A549 (cell line): ENCODE results near the gene CXorf66. TPM values are rescaled to one million over a fixed set of nuclear protein-coding genes. Genes with fewer than 3 reads are reported as not detected.

ENCODE experiments used
- ATAC-seq, 2 experiments: fragments of 200-7000 bp in 1 of 2; fragments of >200 bp in 1 of 2; cut with Nextera tagmentation in 1 of 2; cut with Tn5 transposase in 1 of 2; 3 replicates each; pipeline versions ENCODE4 v1.8.0 to v1.9.1; 2018 to 2020; ENCODE audit warnings: mild to moderate bottlenecking in 1 of 2, moderate library complexity in 1 of 2
- CTCF ChIA-PET: fragments of 300-600 bp; sonication (Branson Sonifier 250); formaldehyde crosslinking; extraction: SDS; loops from one replicate; lab custom pipeline; 2021; ENCODE audit warnings: antibody characterized with exemption, inconsistent platforms; lab: Yijun Ruan, JAX
- POLR2A ChIA-PET: fragments of 350-600 bp; formaldehyde crosslinking; extraction: SDS; loops from one replicate; lab custom pipeline; 2021; ENCODE audit warnings: antibody characterized with exemption, inconsistent platforms; lab: Yijun Ruan, JAX
- DNase-seq, 2 experiments: peaks; one replicate each; pipeline versions ENCODE4 v3.0.0 to v3.0.0-alpha.2; 2011 to 2016; ENCODE audit warnings: low read depth in 1 of 2, low spot score in 1 of 2
- FAIRE-seq: peaks from 2 replicates; lab custom pipeline; 2011; peaks lifted over from hg19 to GRCh38; lab: Jason Lieb, UNC
- H3K27ac ChIP-seq, 2 experiments: fragments of >200 bp; sonication (Bioruptor Twin); formaldehyde crosslinking; 3 replicates each; pipeline ENCODE4 v1.5.1; 2016 to 2017
- H3K4me1 ChIP-seq: fragments of >200 bp; sonication (Bioruptor Twin); formaldehyde crosslinking; 3 replicates; pipeline ENCODE4 v1.6.1; 2016
- H3K4me2 ChIP-seq: fragments of >200 bp; sonication (Bioruptor Twin); formaldehyde crosslinking; 3 replicates; pipeline ENCODE4 v1.6.1; 2016
- H3K4me3 ChIP-seq: fragments of >200 bp; sonication (Bioruptor Twin); formaldehyde crosslinking; 3 replicates; pipeline ENCODE4 v1.5.1; 2016
- H3K9me3 ChIP-seq: fragments of >200 bp; sonication (Bioruptor Twin); formaldehyde crosslinking; 3 replicates; pipeline ENCODE4 v1.6.1; 2016
- CHD2 ChIP-seq: fragments of 150-350 bp; IDR thresholded peaks from 2 replicates; pipeline ENCODE4 v1.6.1; 2014; ENCODE audit warnings: low read length; ENCODE audit not compliant: partially characterized antibody
- CHD4 ChIP-seq: fragments of 200-600 bp; sonication (generic); IDR thresholded peaks from 2 replicates; pipeline ENCODE4 v1.6.1; 2016; ENCODE audit warnings: antibody characterized with exemption, mild to moderate bottlenecking, borderline replicate concordance
- ESRRA ChIP-seq: fragments of 150-350 bp; IDR thresholded peaks from 2 replicates; pipeline ENCODE4 v1.6.1; 2014; ENCODE audit warnings: mild to moderate bottlenecking, low read length, borderline replicate concordance
- HOXB13 ChIP-seq: fragments of 250-450 bp; sonication (Bioruptor Pico); IDR thresholded peaks from 2 replicates; pipeline ENCODE4 v1.5.0; 2020; ENCODE audit warnings: low read depth, mild to moderate bottlenecking, moderate library complexity
- HOXB5 ChIP-seq: fragments of 250-450 bp; sonication (Bioruptor Pico); IDR thresholded peaks from 2 replicates; pipeline ENCODE4 v1.5.0; 2020; ENCODE audit warnings: mild to moderate bottlenecking, moderate library complexity
- KDM5A ChIP-seq: fragments of 200-600 bp; sonication (generic); IDR thresholded peaks from 2 replicates; pipeline ENCODE4 v1.6.1; 2016; ENCODE audit warnings: antibody characterized with exemption, mild to moderate bottlenecking
- MAZ ChIP-seq: fragments of 150-350 bp; IDR thresholded peaks from 2 replicates; pipeline ENCODE4 v1.6.1; 2014; ENCODE audit warnings: antibody characterized with exemption, low read depth, low read length, borderline replicate concordance
- NR3C1 ChIP-seq: fragments of >200 bp; sonication (Bioruptor Twin); formaldehyde crosslinking; IDR thresholded peaks from 3 replicates; pipeline ENCODE4 v1.6.1; 2017
- PHF8 ChIP-seq: fragments of 200-600 bp; sonication (generic); IDR thresholded peaks from 2 replicates; pipeline ENCODE4 v1.6.1; 2016; ENCODE audit warnings: low read depth, mild to moderate bottlenecking, antibody characterized with exemption, moderate library complexity, borderline replicate concordance
- SREBF2 ChIP-seq: fragments of 450-650 bp; IDR thresholded peaks from 2 replicates; pipeline ENCODE4 v1.6.1; 2014; ENCODE audit warnings: mild to moderate bottlenecking, moderate library complexity
- WGBS: methylation state at CpG from one replicate; pipeline ENCODE4 v1.1.6; 2017; ENCODE audit errors: missing lambda C conversion rate; 5-methylcytosine and 5-hydroxymethylcytosine counted together
- polyA plus RNA-seq, 4 experiments: library from polyadenylated mRNA; depleted of rRNA in 3 of 4; stranded (reverse); fragments of >200 nt; fragmentation: RNase III in 1 of 4; extraction: RNeasy Plus Mini Kit Qiagen cat#74134 plus additional on column Dnase treatment in 1 of 4; gene quantifications; 2 replicates in 3 of 4; 3 replicates in 1 of 4; pipeline ENCODE4 v1.2.3, GENCODE V29; 2011 to 2017
- TF ChIP-seq, protein P1 (sequence below): fragments of 250-450 bp; sonication (Bioruptor Pico); IDR thresholded peaks from 2 replicates; pipeline ENCODE4 v1.5.0; 2021; ENCODE audit warnings: mild to moderate bottlenecking, moderate library complexity, borderline replicate concordance
- TF ChIP-seq, protein P2 (sequence below): IDR thresholded peaks from 2 replicates; pipeline ENCODE4 v1.6.1; 2012
- TF ChIP-seq, protein P3 (sequence below): fragments of >200 bp; sonication (Bioruptor Twin); formaldehyde crosslinking; IDR thresholded peaks from 2 replicates; pipeline ENCODE4 v1.6.1; 2016

Gene CXorf66
- polyA plus RNA-seq, 2 of the 4 experiments (the other 2 are of a cell fraction), result not detected

DNA sequence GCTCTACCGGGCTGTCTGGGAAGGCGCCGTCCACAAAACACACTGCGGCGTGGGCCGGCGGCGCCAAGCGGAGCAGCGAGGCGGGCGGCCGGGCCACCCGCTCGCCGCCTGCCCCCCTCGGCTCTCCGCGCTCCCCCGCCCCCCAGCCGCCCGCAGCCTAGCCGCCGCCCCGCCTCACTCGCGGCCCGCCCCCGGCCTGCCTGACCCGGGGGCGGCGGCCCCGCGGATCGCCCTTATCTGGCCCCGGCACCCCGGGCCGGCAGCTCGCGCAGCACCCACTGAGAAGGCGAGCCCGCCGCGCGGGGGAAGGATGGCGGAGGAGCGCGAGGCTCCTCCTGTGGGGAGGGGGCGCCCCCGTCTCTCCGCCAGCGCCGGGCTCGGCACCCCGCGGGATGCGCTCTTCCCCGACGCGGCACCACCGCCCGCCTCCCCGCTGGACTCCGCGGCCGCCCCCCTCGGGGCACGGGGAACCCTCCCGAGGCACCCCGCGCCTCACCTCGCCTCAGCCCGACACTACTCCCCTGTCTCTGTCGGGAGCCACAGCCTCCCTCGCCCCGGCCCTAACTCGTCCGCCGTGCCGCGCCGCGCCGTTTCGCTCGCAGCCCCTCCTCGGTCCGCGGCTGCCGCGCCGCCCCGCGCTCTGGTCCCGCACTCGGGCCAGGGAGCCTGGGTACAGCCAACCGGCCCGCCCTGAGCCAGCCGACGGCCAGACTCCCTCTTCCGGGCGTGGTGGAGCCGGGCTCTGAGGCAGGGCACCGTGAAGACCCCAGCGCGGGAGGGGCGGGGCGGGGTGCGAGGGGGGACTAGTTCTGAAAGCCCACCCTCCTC lies 33.0 kb downstream of the CXorf66 start:
- Histone ChIP-seq H3K4me2 (peak overlapping the region; percentile 93), H3K4me3 (peak overlapping the region; percentile 85), H3K27ac (peak overlapping the region; percentile 88 to 99), H3K4me1 (no peaks in the 10 kb centered on the region), H3K9me3 (no peaks in the 10 kb centered on the region)
- POLR2A ChIA-PET, result interaction anchor here (0.8 to 2.3 kb wide), 5 partner anchors 8 to 100 kb away, joined by 3 to 16 read pairs (median 4); no protein-coding TSS in a partner anchor
- TF ChIP-seq KDM5A, result no peak
- no peak for TF ChIP-seq NR3C1
- TF ChIP-seq HOXB5 (CRISPR knock-in tag), result no peak
- no peak for TF ChIP-seq CHD4
- peak; percentile 80 for TF ChIP-seq PHF8
- TF ChIP-seq HOXB13 (CRISPR knock-in tag), result no peak
- TF ChIP-seq, protein P1, sequence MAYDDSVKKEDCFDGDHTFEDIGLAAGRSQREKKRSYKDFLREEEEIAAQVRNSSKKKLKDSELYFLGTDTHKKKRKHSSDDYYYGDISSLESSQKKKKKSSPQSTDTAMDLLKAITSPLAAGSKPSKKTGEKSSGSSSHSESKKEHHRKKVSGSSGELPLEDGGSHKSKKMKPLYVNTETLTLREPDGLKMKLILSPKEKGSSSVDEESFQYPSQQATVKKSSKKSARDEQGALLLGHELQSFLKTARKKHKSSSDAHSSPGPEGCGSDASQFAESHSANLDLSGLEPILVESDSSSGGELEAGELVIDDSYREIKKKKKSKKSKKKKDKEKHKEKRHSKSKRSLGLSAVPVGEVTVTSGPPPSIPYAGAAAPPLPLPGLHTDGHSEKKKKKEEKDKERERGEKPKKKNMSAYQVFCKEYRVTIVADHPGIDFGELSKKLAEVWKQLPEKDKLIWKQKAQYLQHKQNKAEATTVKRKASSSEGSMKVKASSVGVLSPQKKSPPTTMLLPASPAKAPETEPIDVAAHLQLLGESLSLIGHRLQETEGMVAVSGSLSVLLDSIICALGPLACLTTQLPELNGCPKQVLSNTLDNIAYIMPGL, result no peak
- TF ChIP-seq, protein P2, sequence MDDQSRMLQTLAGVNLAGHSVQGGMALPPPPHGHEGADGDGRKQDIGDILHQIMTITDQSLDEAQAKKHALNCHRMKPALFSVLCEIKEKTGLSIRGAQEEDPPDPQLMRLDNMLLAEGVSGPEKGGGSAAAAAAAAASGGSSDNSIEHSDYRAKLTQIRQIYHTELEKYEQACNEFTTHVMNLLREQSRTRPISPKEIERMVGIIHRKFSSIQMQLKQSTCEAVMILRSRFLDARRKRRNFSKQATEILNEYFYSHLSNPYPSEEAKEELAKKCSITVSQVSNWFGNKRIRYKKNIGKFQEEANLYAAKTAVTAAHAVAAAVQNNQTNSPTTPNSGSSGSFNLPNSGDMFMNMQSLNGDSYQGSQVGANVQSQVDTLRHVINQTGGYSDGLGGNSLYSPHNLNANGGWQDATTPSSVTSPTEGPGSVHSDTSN, result no peak
- DNase-seq (peak; percentile 10 to 33), ATAC-seq (peak; percentile 75 to 76), FAIRE-seq (no peak)
- CTCF ChIA-PET, result interaction anchor here (0.6 to 1.0 kb wide), 2 partner anchors 10 to 34 kb away, joined by 3 read pairs; no protein-coding TSS in a partner anchor
- WGBS, result no CpG with 5 or more reads among the region's 109 CpGs

DNA sequence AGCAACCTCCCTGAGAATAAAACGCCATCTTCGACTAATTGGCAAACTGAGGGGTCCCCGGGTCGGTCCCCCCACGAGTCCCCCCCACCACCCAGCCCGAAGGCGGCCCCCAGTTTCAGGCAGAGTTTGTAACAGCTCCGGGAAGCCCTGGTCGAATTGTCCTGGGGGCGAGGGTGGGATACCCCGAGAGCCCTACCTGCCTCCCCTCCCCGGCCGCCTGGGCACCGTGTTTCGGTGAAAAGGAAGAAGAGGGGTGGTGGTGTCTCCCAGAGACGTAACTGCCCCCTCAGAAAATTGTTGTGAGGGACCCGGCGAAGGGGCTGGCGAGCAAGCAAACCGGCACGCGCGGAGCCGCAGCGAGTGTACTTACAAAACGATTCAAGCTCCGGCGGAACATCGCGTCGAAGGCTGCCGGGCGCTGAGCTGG lies 33.7 kb downstream of the CXorf66 start:
- H3K4me2 ChIP-seq, result peak overlapping the region; percentile 93
- ChIA-PET POLR2A (interaction anchor here (0.7 kb wide), 1 partner anchor 24 kb away, joined by 3 read pairs; no protein-coding TSS in a partner anchor), CTCF (no interaction called here)
- TF ChIP-seq, protein P3, sequence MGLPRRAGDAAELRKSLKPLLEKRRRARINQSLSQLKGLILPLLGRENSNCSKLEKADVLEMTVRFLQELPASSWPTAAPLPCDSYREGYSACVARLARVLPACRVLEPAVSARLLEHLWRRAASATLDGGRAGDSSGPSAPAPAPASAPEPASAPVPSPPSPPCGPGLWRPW, result no peak
- TF ChIP-seq CHD2 (no peak), MAZ (no peak), ESRRA (no peak)
- ATAC-seq (peak in 1 of 2 experiments; percentile 0; a peak in 1 of 6 replicates), DNase-seq (no peak), FAIRE-seq (no peak)
- 5% methylated on average over 16 of the region's 33 CpGs for WGBS
- no peaks in the 10 kb centered on the region for H3K4me1 ChIP-seq
- peak overlapping the region; percentile 85 for H3K4me3 ChIP-seq
- H3K27ac ChIP-seq, result peak overlapping the region; percentile 88 to 99
- no peaks in the 10 kb centered on the region for H3K9me3 ChIP-seq

DNA sequence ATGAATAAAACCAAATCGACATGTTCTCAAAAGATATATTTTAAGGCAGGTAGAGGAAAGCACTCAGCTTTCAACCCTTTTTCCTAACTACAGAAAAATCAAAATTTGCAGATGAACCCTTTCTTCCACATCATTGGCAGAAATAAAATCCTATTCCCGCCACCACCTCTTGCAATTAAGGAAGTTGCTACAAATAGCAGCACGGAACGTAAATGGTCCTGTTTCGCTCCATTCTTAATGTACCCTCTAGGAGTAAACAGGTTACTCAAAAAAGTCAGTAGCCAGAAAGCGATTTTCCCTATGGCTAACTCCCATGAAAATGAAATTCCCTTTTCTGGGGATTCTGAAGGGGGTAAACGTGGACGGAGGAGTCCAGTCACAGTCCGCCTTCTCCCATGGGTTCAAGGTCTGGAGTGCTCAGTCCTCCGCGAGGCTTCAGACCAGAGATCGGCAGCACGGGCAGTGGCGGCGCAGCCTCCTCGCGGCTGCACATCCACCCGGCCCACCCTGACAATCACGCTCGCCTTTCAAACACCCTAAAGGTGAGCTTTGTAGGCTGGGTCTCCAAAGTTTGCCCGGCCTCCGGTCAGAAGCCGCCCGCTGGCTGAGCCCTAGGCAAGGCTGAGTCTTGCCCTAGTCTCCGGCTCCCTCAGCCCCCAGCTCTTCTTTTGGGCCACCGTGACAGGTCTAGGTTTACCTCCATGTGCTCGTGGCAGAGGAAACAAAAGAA lies 34.2 kb downstream of the CXorf66 start:
- POLR2A ChIA-PET, result interaction anchor here (0.5 to 0.7 kb wide), 2 partner anchors 23 to 57 kb away, joined by 3 read pairs; no protein-coding TSS in a partner anchor
- no peak for FAIRE-seq
- Histone ChIP-seq H3K27ac (peak overlapping the region; percentile 88 to 99), H3K4me1 (no peaks in the 10 kb centered on the region), H3K4me2 (peak overlapping the region; percentile 93)
- ATAC-seq, result peak; percentile 4 to 22; a peak in 4 of 6 replicates
- no peak for TF ChIP-seq SREBF2
- TF ChIP-seq, all 56 proteins: peak for 0
- no peaks in the 10 kb centered on the region for H3K9me3 ChIP-seq
- WGBS, result 32% methylated on average over 16 of the region's 27 CpGs
- DNase-seq, result peak; percentile 10 to 16
- CTCF ChIA-PET, result no interaction called here
- peak overlapping the region; percentile 85 for H3K4me3 ChIP-seq
